ENCODE measurements around the gene RABL2A. TPM values are rescaled to one million over a fixed set of nuclear protein-coding genes. Genes with fewer than 3 reads are reported as not detected.

RABL2A gene
- total RNA-seq, 2 donors from 2014 or later, result 29.0 to 33.5 TPM

GRCh38 chr2:113676623-113677266 lies 49.7 kb downstream of the RABL2A start:
- Histone ChIP-seq H3K4me3 (ENCODE audit: low read length) (no peak overlapping the region), H3K27me3 (ENCODE audit: control insufficient read depth, insufficient read depth, low read length, poor library complexity, severe bottlenecking) (no peaks in the 10 kb centered on the region), H3K4me1 (ENCODE audit: control insufficient read depth, insufficient read depth, low read length) (no peaks in the 10 kb centered on the region), H3K27ac (ENCODE audit: low read depth, low read length) (no peak overlapping the region), H3K36me3 (ENCODE audit: control insufficient read depth, insufficient read depth, low read length) (no peaks in the 10 kb centered on the region), H3K9me3 (ENCODE audit: control insufficient read depth, low read length) (peaks cover 5% of the 10 kb centered on the region), H3K9ac (ENCODE audit: extremely low read depth, low read length, poor library complexity, severe bottlenecking) (no peak overlapping the region)
- no peaks in the 10 kb centered on the region for H3K9me3 Mint-ChIP-seq
- no peak for DNase-seq
- H3K27me3 Mint-ChIP-seq (ENCODE audit: insufficient read depth), result peaks cover 21% of the 10 kb centered on the region
- no peaks in the 10 kb centered on the region for H3K36me3 Mint-ChIP-seq (ENCODE audit: low read depth)
- no peak for TF ChIP-seq CTCF (conservative IDR thresholded peaks at IDR 0.05)
- H3K27ac Mint-ChIP-seq, result no peak overlapping the region
- 95 to 96% methylated on average over 3 to 4 of the region's 4 CpGs for whole genome bisulfite sequencing, 2 experiments (ENCODE audit: insufficient coverage in 1 of 2, insufficient read length in 1 of 2)
- H3K4me3 Mint-ChIP-seq, result no peak overlapping the region
- peaks cover 23% of the 10 kb centered on the region for H3K4me1 Mint-ChIP-seq

- Mint-ChIP-seq H3K4me1 (peaks cover 23% of the 10 kb centered on the region), H3K27me3 (ENCODE audit: insufficient read depth) (peaks cover 24% of the 10 kb centered on the region), H3K27ac (no peak overlapping the region), H3K36me3 (ENCODE audit: low read depth) (no peaks in the 10 kb centered on the region), H3K4me3 (no peak overlapping the region), H3K9me3 (peaks cover 5% of the 10 kb centered on the region)
- Histone ChIP-seq H3K36me3 (ENCODE audit: control insufficient read depth, insufficient read depth, low read length) (no peaks in the 10 kb centered on the region), H3K27me3 (ENCODE audit: control insufficient read depth, insufficient read depth, low read length, poor library complexity, severe bottlenecking) (no peaks in the 10 kb centered on the region), H3K4me3 (ENCODE audit: low read length) (no peak overlapping the region), H3K9me3 (ENCODE audit: control insufficient read depth, low read length) (peaks cover 7% of the 10 kb centered on the region), H3K4me1 (ENCODE audit: control insufficient read depth, insufficient read depth, low read length) (no peaks in the 10 kb centered on the region), H3K27ac (ENCODE audit: low read depth, low read length) (no peak overlapping the region), H3K9ac (ENCODE audit: extremely low read depth, low read length, poor library complexity, severe bottlenecking) (no peak overlapping the region)
- no peak for DNase-seq
- no peak for TF ChIP-seq CTCF (conservative IDR thresholded peaks at IDR 0.05)
- WGBS, 2 experiments (ENCODE audit: insufficient coverage in 1 of 2, insufficient read length in 1 of 2), result 87 to 94% methylated on average over 2 of the region's 2 CpGs
These were observed 50.3 kb downstream of the RABL2A start for GRCh38 chr2:113677330-113677729.

GRCh38 chr2:113679457-113679856 lies 52.4 kb downstream of the RABL2A start:
- 76 to 81% methylated on average over 5 to 8 of the region's 8 CpGs for WGBS, 2 experiments (ENCODE audit: insufficient coverage in 1 of 2, insufficient read length in 1 of 2)
- H3K27me3 ChIP-seq (ENCODE audit: control insufficient read depth, insufficient read depth, low read length, poor library complexity, severe bottlenecking), result no peaks in the 10 kb centered on the region
- H3K27me3 Mint-ChIP-seq (ENCODE audit: insufficient read depth), result peaks cover 32% of the 10 kb centered on the region
- peaks cover 13% of the 10 kb centered on the region for H3K9me3 Mint-ChIP-seq
- H3K4me3 Mint-ChIP-seq, result no peak overlapping the region
- H3K4me3 ChIP-seq (ENCODE audit: low read length), result no peak overlapping the region
- peak; percentile 49 for DNase-seq
- no peak for TF ChIP-seq CTCF (conservative IDR thresholded peaks at IDR 0.05)
- H3K9me3 ChIP-seq (ENCODE audit: control insufficient read depth, low read length), result peaks cover 7% of the 10 kb centered on the region
- no peaks in the 10 kb centered on the region for H3K4me1 ChIP-seq (ENCODE audit: control insufficient read depth, insufficient read depth, low read length)
- H3K27ac ChIP-seq (ENCODE audit: low read depth, low read length), result no peak overlapping the region
- H3K27ac Mint-ChIP-seq, result no peak overlapping the region
- peaks cover 23% of the 10 kb centered on the region for H3K4me1 Mint-ChIP-seq
- no peaks in the 10 kb centered on the region for H3K36me3 ChIP-seq (ENCODE audit: control insufficient read depth, insufficient read depth, low read length)
- no peak overlapping the region for H3K9ac ChIP-seq (ENCODE audit: extremely low read depth, low read length, poor library complexity, severe bottlenecking)
- H3K36me3 Mint-ChIP-seq (ENCODE audit: low read depth), result no peaks in the 10 kb centered on the region

All from endodermal cell (in vitro differentiated cells).